Left renal cortex interstitium (tissue), 4 donors: ENCODE results near the gene ALS2CL. TPM values are rescaled to one million over a fixed set of nuclear protein-coding genes. Genes with fewer than 3 reads are reported as not detected.
A peak's percentile ranks its signal among the peaks of the same experiment; 100 is the strongest.

ENCODE experiments used
- DNase-seq, 4 donors: peaks; one replicate each; pipeline ENCODE4 v3.0.0-alpha.2; 2013; ENCODE audit warnings: low read depth in 4 of 4, low spot score in 2 of 4, missing footprints in 1 of 4
- polyA plus RNA-seq, 4 donors: library from polyadenylated mRNA; unstranded; fragments of 120-200 nt; gene quantifications; one replicate each; pipeline ENCODE4 v1.2.1, GENCODE V29; 2013; ENCODE audit not compliant: insufficient read length in 4 of 4

ALS2CL gene
- polyA plus RNA-seq, 4 donors: 7.6 to 18.0 (median 14.2) TPM

DNA sequence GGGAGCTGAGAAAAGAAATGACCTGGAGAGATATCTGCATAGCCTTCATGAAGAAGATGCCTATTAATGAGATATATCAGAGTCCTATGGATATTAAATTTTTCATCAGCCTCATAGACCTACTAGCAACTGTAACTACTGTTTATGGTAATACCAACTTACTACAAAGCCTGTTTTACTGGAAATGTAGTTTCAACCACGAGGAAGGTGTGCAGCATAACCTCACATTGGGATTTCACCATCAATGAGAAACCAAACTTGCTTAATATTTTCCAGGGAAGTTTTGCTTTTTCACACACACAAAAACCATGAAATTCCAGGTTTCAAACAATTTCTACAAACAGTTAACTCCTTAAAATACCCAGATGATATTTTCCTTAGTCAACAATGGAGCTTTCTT lies 49.8 kb downstream of the ALS2CL start:
- no peak for DNase-seq

DNA sequence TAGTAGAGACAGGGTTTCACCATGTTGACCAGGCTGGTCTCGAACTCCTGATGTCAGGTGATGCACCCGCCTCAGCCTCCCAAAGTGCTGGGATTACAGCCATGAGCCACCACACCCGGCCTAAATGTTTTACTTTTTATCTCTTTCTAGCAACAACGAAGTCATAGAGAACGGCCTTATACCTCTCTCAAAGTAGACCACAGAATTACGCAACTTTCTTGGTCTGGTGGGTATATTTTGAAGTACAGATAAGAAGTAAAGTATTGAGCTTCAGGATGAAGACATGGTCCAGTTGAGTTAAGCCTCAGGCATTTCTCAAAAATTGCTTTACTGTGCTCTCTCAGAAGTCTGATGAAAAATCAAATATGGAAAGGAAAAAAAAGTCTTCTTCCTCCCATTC lies 50.5 kb downstream of the ALS2CL start:
- DNase-seq: no peak

DNA sequence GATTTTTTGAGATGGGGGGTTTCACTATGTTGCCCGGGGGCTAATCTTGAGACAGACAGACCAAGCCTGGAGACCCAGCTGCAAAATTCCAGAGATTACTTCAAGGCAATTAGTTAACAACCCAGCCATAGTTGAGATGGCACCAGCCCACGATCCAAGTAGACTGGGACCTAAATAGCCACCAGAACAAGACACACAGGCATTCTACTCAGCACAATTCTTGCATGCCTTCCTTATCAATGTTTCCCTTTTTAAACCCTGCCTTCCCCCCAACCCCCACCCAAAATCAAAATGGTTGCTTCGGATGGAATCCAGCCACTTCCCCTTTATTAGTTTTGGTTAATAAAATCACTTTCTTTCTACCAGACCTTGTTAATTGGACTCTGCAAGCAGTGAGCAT lies 52.6 kb downstream of the ALS2CL start:
- DNase-seq: no peak

DNA sequence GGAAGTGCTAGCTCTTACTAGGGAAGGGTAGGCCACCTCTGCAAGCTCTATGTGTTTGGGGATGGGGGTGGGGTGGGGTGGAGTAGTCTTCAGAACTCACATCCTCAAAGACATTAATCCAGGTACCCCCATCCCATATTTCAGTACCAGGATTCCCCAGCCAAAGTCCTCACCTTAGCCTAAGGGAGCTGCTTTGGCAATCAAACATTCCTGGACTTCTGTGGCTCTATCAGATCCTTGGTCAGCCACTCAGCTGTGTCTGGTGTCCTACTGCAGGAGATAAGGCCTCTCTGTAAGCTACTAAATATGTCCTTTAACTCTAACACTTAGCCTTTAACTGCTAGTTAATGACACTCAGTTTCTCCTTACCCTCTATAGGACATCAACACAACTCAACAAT lies 54.3 kb downstream of the ALS2CL start:
- DNase-seq: no peak

DNA sequence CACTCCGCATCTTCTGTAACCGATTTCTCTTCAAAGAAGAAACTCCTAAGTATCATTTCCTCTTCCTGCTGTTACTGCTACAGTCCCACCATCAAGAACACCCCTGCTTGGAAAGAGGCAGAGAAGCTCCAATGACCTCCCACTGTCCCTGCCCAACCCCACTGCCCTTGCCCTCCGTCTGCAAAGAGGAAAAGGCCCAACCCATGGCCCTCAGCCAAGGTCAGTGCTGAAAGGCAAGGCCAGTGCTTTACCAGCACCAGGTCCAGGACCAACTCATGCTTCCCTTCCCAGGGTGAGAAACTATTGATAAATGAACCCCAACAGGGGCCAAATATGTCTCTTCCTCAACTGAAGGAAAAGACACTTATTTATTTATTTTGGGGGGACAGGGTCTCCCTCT lies 58.6 kb downstream of the ALS2CL start:
- DNase-seq: no peak

DNA sequence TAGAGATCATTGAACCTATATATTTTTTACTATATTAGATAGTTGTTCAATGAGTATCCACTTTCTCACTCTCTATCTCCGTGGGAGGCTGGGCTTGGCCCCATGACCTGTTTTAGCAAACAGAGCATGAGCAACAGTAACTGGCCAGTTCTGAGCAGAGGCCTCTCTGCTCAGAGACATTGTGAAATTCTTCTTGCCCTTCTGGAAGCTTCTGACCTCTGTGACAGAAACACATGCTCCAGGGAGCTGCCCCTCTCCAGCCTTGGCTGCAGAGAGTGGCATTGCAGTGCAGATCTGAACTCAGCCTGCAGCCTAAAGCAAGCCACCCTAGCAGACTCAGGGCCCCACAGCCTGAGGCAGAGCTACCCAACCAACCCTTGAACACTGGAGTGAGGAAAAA lies 60.7 kb downstream of the ALS2CL start:
- no peak for DNase-seq

DNA sequence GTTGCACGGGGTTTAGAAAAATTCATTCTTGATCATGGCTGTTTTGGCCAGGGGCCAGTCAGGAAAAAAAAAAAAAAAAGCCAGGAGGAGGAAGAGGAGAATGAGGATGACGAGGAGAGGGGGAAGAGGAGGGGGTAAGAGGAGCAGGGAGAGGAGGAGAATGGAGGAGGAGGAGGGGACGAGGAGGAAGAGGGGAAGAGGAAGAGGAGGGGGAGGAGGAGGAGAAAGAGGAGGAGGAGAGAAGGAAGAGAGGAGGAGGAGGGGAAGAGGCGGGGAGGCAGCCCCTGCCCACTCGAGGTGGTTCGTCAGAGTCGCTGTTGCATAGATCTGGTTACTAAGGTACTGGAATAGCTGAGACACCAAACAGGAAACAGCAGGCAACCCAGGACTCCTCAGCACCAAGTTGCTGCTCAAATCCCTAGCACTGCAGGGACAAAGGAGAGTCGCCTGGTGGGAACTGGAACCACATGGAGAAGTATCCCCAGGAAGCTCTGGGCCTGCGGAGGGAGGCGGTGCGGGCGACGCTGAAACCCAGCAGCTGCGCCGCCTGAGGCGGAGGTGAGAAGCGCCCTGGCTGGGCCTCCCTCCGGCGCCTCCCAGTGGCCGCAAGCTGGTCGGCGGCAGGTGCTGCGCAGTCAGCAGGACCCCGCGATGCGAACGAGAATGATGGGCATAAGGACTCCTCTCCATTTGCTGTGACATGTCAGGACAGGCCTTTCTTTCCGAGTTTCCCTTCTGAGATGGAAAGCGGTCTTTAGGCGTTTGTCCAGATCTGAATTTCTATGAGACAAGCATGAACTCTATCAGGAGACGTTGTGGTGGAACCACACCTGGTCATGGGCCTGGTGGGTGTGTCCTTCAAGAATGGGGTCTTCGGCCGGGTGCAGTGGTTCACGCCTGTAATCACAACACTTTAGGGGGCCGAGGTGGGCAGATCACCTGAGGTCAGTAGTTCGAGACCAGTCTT lies 63.6 kb downstream of the ALS2CL start:
- DNase-seq: peak; percentile 63 to 81 (median 74)

DNA sequence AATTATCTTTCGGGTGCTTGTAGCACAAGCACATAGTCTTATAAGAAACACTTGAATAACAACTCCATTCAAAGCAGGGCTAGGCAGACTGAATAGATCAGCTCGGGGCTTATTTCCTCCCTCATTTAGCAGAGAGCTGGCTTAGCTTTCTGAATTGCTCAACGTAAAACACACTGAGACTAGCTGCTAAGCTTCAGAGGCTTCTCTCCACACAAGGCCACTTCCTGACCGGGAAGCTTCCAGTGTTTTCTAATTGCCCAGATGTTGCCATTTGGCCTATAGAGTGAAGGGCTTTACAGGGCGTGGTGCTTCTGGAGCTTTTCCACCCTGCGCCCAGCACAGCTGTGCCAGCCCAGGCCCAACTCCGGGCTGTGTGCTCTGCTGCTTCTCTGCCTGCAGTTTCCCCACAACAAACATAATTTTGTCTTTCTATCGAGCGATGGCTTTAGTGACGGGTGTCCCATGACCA lies 64.5 kb downstream of the ALS2CL start:
- no peak for DNase-seq

DNA sequence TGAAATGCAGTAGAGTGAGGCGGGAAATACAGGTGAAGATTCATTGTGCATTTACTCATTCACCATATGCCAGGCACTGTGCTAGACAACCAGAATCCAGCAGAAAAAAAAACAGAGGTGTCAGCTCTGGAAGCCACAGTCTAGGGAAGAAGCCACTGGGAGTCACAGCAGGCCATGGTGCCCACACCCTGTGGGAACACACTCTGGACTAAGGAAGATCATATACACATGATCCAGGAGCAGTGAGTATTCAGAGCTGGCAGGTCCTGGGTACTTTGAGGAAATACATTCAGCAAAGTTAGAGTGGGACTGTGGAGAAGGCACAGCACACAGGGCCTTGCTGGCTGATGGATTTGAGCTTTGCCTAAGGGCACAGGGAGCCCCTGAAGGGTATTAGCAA lies 66.4 kb downstream of the ALS2CL start:
- no peak for DNase-seq

DNA sequence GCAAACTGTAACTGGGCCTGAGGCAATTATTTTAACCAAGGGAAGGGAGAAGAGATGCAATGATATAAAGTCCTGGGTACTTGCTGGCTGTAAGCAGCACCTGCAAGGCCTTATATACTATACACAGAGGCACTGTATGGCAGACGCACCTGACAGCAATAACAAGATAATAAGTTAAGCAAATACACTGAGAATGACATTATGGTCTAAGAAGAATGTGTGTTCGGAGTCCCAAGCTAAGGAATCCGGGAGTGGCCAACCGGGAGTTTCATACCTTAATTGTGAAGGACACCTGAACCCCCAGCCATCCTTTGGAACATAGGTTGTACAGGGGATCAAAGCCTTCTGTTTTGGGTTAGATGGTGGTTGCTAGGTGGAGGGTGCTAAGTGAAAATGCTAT lies 67.4 kb downstream of the ALS2CL start:
- no peak for DNase-seq

DNA sequence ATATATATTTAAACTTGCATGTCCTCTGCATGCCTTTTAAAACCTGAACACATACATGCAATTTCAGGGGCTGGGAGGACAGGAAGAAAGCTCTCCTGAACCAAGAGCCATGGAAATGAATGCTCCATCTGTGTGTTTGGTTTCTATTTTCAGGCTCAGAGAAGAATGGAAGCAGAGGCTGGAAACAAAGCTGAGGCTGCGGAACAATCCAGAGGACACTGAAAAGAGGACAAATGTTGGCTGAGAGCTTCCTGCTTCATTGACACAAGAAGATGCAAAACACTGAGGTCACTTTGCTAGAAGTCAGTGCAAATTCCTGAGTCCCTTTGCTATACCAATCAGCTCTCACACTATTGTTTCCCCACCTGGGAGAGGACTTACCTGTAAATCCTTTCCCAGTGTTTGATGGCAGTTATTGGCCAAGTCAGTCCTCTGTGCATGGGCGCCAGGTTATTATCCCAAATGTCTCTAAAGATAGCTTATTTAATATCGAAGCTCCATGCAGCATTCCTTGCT lies 68.4 kb downstream of the ALS2CL start:
- DNase-seq: no peak

DNA sequence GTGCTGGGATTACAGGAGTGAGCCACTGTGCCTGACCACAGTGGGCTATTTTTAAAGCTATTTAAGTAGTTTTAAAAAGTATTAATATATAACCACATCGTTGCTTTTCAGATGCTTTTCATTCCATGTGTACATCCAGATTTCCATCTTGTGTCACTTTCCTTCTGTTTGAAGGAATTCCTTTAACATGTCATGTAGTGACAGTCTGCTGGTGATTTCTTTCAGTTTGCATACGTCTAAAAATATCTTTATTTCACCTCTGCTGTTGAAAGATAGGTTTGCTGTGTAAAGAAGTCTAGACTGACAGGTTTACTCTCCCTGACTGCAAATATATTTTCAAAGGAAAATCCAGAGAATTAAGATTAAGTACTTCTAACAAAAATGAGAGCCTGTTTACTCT lies 68.9 kb downstream of the ALS2CL start:
- no peak for DNase-seq

DNA sequence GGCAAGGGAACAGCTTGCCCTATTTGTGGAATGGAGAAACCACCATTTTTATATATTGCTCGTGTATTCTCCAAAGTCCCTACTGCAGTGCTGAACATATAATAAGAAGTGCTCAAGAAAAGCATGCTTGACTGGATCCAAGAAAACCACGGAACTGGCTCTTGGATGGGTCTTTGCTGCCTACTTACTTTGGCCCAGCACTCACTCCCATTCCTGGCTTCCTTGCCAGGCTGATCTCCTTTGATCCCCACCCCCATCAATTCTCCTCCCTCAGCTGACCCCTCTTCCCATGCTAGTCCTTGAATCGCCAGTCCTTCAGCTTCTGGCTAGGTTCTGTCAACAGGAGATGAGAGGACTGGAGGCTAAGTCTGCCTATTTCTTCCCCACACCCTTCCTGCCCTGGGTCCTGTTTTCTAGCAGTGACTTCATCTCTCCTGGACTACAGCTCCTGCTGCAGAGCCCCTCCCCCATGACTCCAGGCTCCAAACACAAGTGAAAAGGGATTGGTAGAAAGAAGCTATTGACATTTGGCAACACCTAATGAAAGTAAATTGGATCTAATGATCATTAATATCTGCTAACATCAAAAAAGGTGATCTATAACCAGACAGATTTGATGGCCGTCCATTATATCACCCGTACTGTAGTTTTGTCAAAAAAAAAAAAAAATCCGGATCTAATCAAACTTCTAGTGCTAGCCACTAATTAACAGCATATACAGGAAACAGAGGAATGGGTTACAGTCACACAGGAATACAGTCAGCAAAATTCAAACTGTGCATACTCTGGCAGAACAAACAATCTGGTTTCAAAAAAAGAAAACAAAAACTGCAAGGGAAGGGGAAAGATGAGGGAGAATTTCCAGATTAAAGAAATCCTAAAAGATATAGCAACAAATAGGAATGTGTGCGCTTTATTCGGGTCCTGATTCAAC lies 73.4 kb downstream of the ALS2CL start:
- no peak for DNase-seq

Other genes starting within 250 kb of the ALS2CL start
- gene LTF, start 228.8 kb downstream of the ALS2CL start, polyA plus RNA-seq: 1 to 10 TPM; 1.6 to 3.6 (median 2.6) TPM
- gene RTP3, start 195.7 kb downstream of the ALS2CL start, polyA plus RNA-seq: not detected
- 1 to 10 TPM; 1.7 to 2.5 (median 2.2) TPM for gene LRRC2, start 127.4 kb downstream of the ALS2CL start, polyA plus RNA-seq
- under 1 TPM in 2 of 4 donors, not detected in 2; 0.11 to 0.14 TPM for gene FAM240A, start 81.2 kb downstream of the ALS2CL start, polyA plus RNA-seq
- gene TMIE, start 7.7 kb upstream of the ALS2CL start, polyA plus RNA-seq: 1 to 10 TPM in 3 of 4 donors, under 1 TPM in 1; 0.73 to 1.2 (median 1.1) TPM
- 1 to 10 TPM; 1.1 to 5.8 (median 2.5) TPM for gene PRSS50, start 24.2 kb upstream of the ALS2CL start, polyA plus RNA-seq
- 10 to 100 TPM; 23.7 to 27.6 (median 24.9) TPM for gene MYL3, start 169.8 kb upstream of the ALS2CL start, polyA plus RNA-seq
- gene PTH1R, start 184.0 kb upstream of the ALS2CL start, polyA plus RNA-seq: 100 to 1,000 TPM; 181 to 236 (median 230) TPM